ENCODE results near the gene FBXW8. TPM values are rescaled to one million over a fixed set of nuclear protein-coding genes. Genes with fewer than 3 reads are reported as not detected.

FBXW8 gene
- total RNA-seq, 2 experiments from 2014 or later: 5.7 to 6.1 TPM

- Mint-ChIP-seq H3K36me3 (ENCODE audit: low read depth) (peaks cover 11% of the 10 kb centered on the region), H3K27ac (no peak overlapping the region), H3K4me1 (peaks cover 4% of the 10 kb centered on the region), H3K9me3 (ENCODE audit: low read depth) (no peaks in the 10 kb centered on the region), H3K4me3 (no peak overlapping the region), H3K27me3 (no peaks in the 10 kb centered on the region)
- ChIA-PET POLR2A (no interaction called here), CTCF (interaction anchor here (1.1 to 8.3 kb wide), 2 partner anchors 8 to 92 kb away, joined by 3 to 64 read pairs; no protein-coding TSS in a partner anchor)
- DNase-seq (no peak), ATAC-seq (no peak)
- intact Hi-C loops (cut with DNase I, micrococcal nuclease): loop anchor here in 1 of 2 experiments (5.0 kb wide), 1 partner anchor 325 kb away; no protein-coding TSS in a partner anchor
Measured at GRCh38 chr12:117027251-117028086, 116.7 kb downstream of the FBXW8 start.

DNA sequence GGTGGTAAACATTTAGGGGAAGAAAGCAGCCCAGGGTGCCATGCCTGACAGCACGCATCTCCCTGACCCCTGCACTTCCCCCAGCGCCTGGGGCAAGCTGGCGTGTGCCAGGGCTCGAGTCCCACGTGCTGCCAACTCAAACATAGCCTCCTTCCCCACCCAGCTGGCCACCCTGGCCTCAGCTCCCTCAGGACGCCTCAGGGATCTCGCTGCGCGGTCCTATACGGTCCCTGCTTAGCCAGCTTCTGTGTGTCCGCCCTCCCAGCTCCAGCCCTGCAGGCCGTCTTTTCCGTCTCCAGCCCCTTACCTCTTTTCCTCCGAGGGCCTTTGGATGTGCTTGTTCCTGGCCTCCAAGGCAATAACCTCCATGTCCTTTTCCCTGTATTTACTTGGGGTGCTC, 117.5 kb downstream of the FBXW8 start:
- H3K27ac Mint-ChIP-seq: no peak overlapping the region
- H3K27me3 Mint-ChIP-seq: no peaks in the 10 kb centered on the region
- no peak overlapping the region for H3K4me3 Mint-ChIP-seq
- peaks cover 11% of the 10 kb centered on the region for H3K36me3 Mint-ChIP-seq (ENCODE audit: low read depth)
- ATAC-seq (no peak), DNase-seq (no peak)
- ChIA-PET POLR2A (no interaction called here), CTCF (interaction anchor here (8.3 kb wide), 1 partner anchor 91 kb away, joined by 64 read pairs; no protein-coding TSS in a partner anchor)
- H3K9me3 Mint-ChIP-seq (ENCODE audit: low read depth): no peaks in the 10 kb centered on the region
- peaks cover 4% of the 10 kb centered on the region for H3K4me1 Mint-ChIP-seq
- intact Hi-C loops (cut with DNase I, micrococcal nuclease): loop anchor here in 1 of 2 experiments (5.0 kb wide), 1 partner anchor 326 kb away; no protein-coding TSS in a partner anchor

DNA sequence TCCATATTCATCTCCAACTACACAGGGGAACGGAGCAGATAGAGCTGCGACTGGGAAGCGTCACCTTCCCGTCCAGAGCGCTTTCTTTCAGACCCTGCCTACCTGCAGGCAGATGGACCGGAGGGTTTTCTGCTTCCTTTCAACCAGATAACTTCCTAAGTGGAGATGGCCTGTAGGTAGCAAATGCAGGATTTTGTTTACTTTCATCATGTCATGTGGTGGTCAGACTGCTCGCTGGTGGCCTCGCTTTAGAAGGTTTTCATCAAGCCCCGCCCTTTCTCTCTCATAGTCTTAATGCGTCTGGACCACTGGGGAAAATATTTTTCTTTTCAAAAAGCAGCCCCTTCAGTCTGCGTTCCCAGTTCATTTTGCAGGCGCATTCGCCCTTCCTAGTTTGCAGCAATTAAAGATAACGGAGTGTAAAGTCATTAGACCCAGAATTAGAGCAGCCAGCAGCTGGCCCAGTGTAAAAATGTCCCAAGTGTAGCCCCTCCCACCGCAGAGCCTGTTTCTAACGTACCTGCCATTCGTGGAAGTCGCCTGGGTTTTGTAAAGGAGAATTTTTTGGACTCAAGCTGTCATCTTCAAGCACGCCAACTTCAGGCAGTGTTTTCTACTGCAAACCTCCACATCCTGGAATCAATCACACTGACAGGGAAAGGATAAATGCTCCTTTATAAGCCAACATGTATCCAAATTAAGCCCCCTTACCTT, 119.6 kb downstream of the FBXW8 start:
- Mint-ChIP-seq H3K27ac (no peak overlapping the region), H3K4me1 (peaks cover 4% of the 10 kb centered on the region), H3K27me3 (no peaks in the 10 kb centered on the region), H3K4me3 (no peak overlapping the region), H3K9me3 (ENCODE audit: low read depth) (no peaks in the 10 kb centered on the region), H3K36me3 (ENCODE audit: low read depth) (peaks cover 7% of the 10 kb centered on the region)
- CTCF ChIA-PET: no interaction called here
- intact Hi-C loops (cut with DNase I, micrococcal nuclease): no loop called here
- no peak for DNase-seq
- POLR2A ChIA-PET: interaction anchor here (0.7 kb wide), 1 partner anchor 32 kb away, joined by 3 read pairs; no protein-coding TSS in a partner anchor
- no peak for ATAC-seq

GRCh38 chr12:117031843-117032592, 121.3 kb downstream of the FBXW8 start:
- no peaks in the 10 kb centered on the region for H3K27me3 Mint-ChIP-seq
- CTCF ChIA-PET: interaction anchor here (0.6 to 0.7 kb wide), 2 partner anchors 8 to 123 kb away, joined by 3 to 4 read pairs; no protein-coding TSS in a partner anchor
- no peaks in the 10 kb centered on the region for H3K9me3 Mint-ChIP-seq (ENCODE audit: low read depth)
- peaks cover 3% of the 10 kb centered on the region for H3K36me3 Mint-ChIP-seq (ENCODE audit: low read depth)
- no peak overlapping the region for H3K27ac Mint-ChIP-seq
- no peaks in the 10 kb centered on the region for H3K4me1 Mint-ChIP-seq
- POLR2A ChIA-PET: no interaction called here
- ATAC-seq (no peak), DNase-seq (no peak)
- H3K4me3 Mint-ChIP-seq: no peak overlapping the region
- intact Hi-C loops (cut with DNase I, micrococcal nuclease): no loop called here

DNA sequence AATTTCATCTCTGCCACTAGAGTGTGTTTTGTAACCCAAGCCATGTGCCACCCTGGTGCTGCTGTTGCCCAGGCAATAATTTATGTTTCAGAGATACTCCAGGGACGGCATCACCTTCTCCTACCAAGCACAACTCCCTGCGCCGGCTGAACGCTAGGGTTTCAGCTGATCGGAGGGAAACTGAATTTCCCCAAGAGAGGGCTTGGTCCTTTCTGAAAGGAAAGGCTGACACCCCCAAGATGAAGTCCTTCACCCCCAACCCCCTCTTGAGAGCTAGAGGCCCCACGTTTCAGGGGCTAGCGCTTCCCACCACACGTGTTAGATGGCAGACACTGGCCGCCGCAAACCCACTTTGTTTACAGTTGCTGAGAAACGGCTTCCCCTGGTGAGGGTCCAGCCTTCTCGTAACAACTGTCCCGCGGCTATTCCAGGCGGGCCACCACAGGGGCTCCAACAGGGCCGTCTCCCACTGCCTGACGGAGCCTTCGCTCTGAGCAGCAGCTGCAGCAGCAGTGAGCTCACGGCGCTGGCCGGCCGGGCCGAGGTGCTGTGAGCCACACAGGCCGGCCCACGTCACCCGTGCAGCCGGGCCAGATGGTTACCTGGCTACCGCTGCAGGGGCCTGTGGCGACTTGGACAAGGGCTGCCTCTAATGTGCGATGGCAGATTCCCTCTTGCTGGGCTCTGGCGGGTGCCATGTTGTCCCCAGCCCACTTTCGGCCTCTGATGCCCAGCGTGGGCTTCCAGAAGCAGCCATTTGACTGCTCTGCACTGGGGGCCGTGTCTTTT, 122.0 kb downstream of the FBXW8 start:
- no peaks in the 10 kb centered on the region for H3K4me1 Mint-ChIP-seq
- DNase-seq (no peak), ATAC-seq (no peak)
- H3K27me3 Mint-ChIP-seq: no peaks in the 10 kb centered on the region
- H3K4me3 Mint-ChIP-seq: no peak overlapping the region
- intact Hi-C loops (cut with DNase I, micrococcal nuclease): no loop called here
- ChIA-PET POLR2A (no interaction called here), CTCF (interaction anchor here (0.7 kb wide), 1 partner anchor 34 kb away, joined by 3 read pairs; no protein-coding TSS in a partner anchor)
- H3K9me3 Mint-ChIP-seq (ENCODE audit: low read depth): no peaks in the 10 kb centered on the region
- H3K27ac Mint-ChIP-seq: no peak overlapping the region
- peaks cover 3% of the 10 kb centered on the region for H3K36me3 Mint-ChIP-seq (ENCODE audit: low read depth)

DNA sequence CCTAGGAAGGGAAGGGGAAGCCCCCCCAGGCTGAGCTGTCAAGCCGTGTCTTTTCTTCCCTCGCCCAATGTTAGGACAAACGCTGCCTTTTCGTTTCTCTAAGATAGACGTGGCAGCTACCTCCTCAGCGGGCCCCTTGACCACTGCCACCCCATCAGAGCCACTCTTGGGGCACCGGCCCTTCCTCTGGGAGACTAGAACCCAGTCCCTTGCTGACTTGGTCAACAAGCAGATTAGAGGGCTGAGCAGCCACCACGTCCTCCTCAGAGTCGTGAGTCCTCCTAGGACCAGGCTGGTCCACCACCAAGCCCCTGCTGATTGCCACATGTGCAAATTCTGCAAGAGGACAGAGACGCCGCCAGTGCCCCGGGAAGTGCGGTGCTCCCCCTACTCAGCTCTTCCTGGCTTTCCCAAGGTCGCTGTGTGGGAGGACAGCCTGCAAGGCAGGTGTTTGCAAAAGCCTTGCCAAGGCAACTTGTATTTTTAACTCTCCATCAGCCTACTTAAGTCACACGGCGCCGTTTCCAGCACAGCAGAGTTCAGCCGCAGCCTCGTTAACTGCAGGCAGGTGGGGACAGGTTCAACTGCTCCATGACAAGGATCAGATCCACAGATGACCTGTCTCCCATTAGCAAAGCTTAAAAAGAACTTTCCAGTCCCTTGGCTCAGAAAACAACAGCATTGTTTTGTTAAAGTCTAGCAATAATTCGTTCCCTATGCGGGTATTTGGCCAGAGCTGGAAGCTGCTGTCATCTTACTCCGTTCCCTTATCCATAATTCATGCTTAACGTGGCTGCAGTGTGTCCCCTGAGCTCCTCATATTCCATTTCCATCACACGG, 122.9 kb downstream of the FBXW8 start:
- Mint-ChIP-seq H3K27ac (no peak overlapping the region), H3K9me3 (ENCODE audit: low read depth) (no peaks in the 10 kb centered on the region), H3K4me3 (no peak overlapping the region), H3K4me1 (no peaks in the 10 kb centered on the region), H3K36me3 (ENCODE audit: low read depth) (no peaks in the 10 kb centered on the region), H3K27me3 (no peaks in the 10 kb centered on the region)
- ChIA-PET CTCF (interaction anchor here (0.7 kb wide), 1 partner anchor 531 kb away, joined by 3 read pairs; no protein-coding TSS in a partner anchor), POLR2A (interaction anchor here (0.7 kb wide), 1 partner anchor 22 kb away, joined by 3 read pairs; no protein-coding TSS in a partner anchor)
- DNase-seq (no peak), ATAC-seq (no peak)
- intact Hi-C loops (cut with DNase I, micrococcal nuclease): no loop called here

- Mint-ChIP-seq H3K9me3 (ENCODE audit: low read depth) (no peaks in the 10 kb centered on the region), H3K27ac (no peak overlapping the region), H3K4me1 (no peaks in the 10 kb centered on the region), H3K36me3 (ENCODE audit: low read depth) (no peaks in the 10 kb centered on the region), H3K4me3 (no peak overlapping the region), H3K27me3 (no peaks in the 10 kb centered on the region)
- ChIA-PET POLR2A (interaction anchor here (0.7 kb wide), 1 partner anchor 23 kb away, joined by 3 read pairs; no protein-coding TSS in a partner anchor), CTCF (interaction anchor here (0.7 kb wide), 1 partner anchor 532 kb away, joined by 3 read pairs; no protein-coding TSS in a partner anchor)
- no peak for ATAC-seq
- intact Hi-C loops (cut with DNase I, micrococcal nuclease): no loop called here
- no peak for DNase-seq
Measured at GRCh38 chr12:117034249-117034648, 123.5 kb downstream of the FBXW8 start.

DNA sequence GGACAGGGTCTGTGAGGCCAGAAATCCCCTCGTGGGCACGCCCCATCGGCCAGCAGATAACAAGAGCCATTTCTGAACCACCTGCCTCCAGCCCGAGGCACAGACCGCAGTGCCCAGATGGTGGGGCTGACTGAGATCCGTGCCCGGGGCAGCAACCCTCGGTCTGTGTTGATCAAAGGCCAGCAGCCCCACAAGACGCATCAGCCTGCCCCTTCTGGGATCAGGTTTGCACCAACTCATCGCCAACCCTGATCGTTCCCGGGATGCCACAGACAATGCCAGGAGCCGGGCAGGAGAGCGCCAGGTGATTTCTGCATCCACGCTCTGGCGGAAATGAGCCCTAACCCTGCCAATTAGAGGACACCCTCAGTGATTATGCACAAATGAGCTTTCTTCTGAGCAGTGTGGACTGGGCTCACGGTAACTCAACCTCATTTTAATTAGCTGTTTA, 124.0 kb downstream of the FBXW8 start:
- Mint-ChIP-seq H3K27ac (no peak overlapping the region), H3K9me3 (ENCODE audit: low read depth) (no peaks in the 10 kb centered on the region), H3K36me3 (ENCODE audit: low read depth) (no peaks in the 10 kb centered on the region), H3K4me3 (no peak overlapping the region), H3K4me1 (no peaks in the 10 kb centered on the region), H3K27me3 (no peaks in the 10 kb centered on the region)
- intact Hi-C loops (cut with DNase I, micrococcal nuclease): no loop called here
- CTCF ChIA-PET: no interaction called here
- no peak for DNase-seq
- POLR2A ChIA-PET: no interaction called here
- no peak for ATAC-seq

- Mint-ChIP-seq H3K4me1 (no peaks in the 10 kb centered on the region), H3K36me3 (ENCODE audit: low read depth) (no peaks in the 10 kb centered on the region), H3K27ac (no peak overlapping the region), H3K27me3 (no peaks in the 10 kb centered on the region), H3K4me3 (no peak overlapping the region), H3K9me3 (ENCODE audit: low read depth) (no peaks in the 10 kb centered on the region)
- ChIA-PET CTCF (interaction anchor here (0.9 kb wide), 1 partner anchor 9 kb away, joined by 3 read pairs; no protein-coding TSS in a partner anchor), POLR2A (no interaction called here)
- ATAC-seq (no peak), DNase-seq (no peak)
- intact Hi-C loops (cut with DNase I, micrococcal nuclease): no loop called here
Measured at GRCh38 chr12:117035287-117035686, 124.5 kb downstream of the FBXW8 start.

GRCh38 chr12:117036046-117036445, 125.3 kb downstream of the FBXW8 start:
- no peak overlapping the region for H3K27ac Mint-ChIP-seq
- H3K27me3 Mint-ChIP-seq: no peaks in the 10 kb centered on the region
- POLR2A ChIA-PET: no interaction called here
- CTCF ChIA-PET: interaction anchor here (0.9 kb wide), 1 partner anchor 9 kb away, joined by 3 read pairs; no protein-coding TSS in a partner anchor
- no peaks in the 10 kb centered on the region for H3K4me1 Mint-ChIP-seq
- ATAC-seq (no peak), DNase-seq (no peak)
- no peak overlapping the region for H3K4me3 Mint-ChIP-seq
- intact Hi-C loops (cut with DNase I, micrococcal nuclease): no loop called here
- H3K36me3 Mint-ChIP-seq (ENCODE audit: low read depth): no peaks in the 10 kb centered on the region
- no peaks in the 10 kb centered on the region for H3K9me3 Mint-ChIP-seq (ENCODE audit: low read depth)
